HepG2 (cell line): Measurements from ENCODE around the gene RABEP2. TPM values are rescaled to one million over a fixed set of nuclear protein-coding genes. Genes with fewer than 3 reads are reported as not detected.

Experiments used
- ATAC-seq: fragments of 200-7000 bp; cut with Tn5 transposase; 3 replicates; pipeline ENCODE4 v1.9.1; 2020; ENCODE audit warnings: mild to moderate bottlenecking, moderate library complexity
- BruUV-seq: library from RNA; stranded (reverse); fragments of 400-500 nt; replicated peaks from 2 replicates; lab custom pipeline; 2021; lab: Mats Ljungman, UMichigan
- CTCF ChIA-PET: fragments of 300-600 bp; formaldehyde crosslinking; extraction: SDS; loops from one replicate; lab custom pipeline; 2021; ENCODE audit warnings: low total read pairs, inconsistent platforms, low intra/inter-chr PET ratio; lab: Yijun Ruan, JAX
- POLR2A ChIA-PET: fragments of 350-600 bp; sonication (Branson Sonifier 250); formaldehyde crosslinking; loops from one replicate; lab custom pipeline; 2020; ENCODE audit warnings: antibody characterized with exemption, inconsistent platforms; lab: Yijun Ruan, JAX
- DNase-seq: peaks from one replicate; pipeline ENCODE4 v3.0.0-alpha.2; 2015; ENCODE audit warnings: low spot score
- FAIRE-seq: peaks from 3 replicates; lab custom pipeline; 2011; peaks lifted over from hg19 to GRCh38; lab: Jason Lieb, UNC
- H2AFZ ChIP-seq: one replicate; pipeline ENCODE4 v1.6.1; 2011; ENCODE audit warnings: low read length, inconsistent platforms
- H3K27ac ChIP-seq: fragments of 300-600 bp; 3 replicates; pipeline ENCODE4 v1.8.0; 2011; ENCODE audit warnings: mixed run types, mild to moderate bottlenecking, mixed read lengths, low read length, inconsistent platforms; ENCODE audit not compliant: insufficient read depth; ENCODE audit errors: extremely low read length
- H3K27me3 ChIP-seq, 2 experiments: fragments of 200-600 bp in 1 of 2; 2 replicates in 1 of 2; 3 replicates in 1 of 2; pipeline versions ENCODE4 v1.6.0 to v1.8.0; 2011; ENCODE audit warnings: low read length in 2 of 2, mild to moderate bottlenecking in 2 of 2, moderate library complexity in 2 of 2, inconsistent platforms in 1 of 2; ENCODE audit not compliant: insufficient read depth in 2 of 2, control insufficient read depth in 1 of 2
- H3K36me3 ChIP-seq, 2 experiments: fragments of 200-600 bp in 1 of 2; replicated peaks in 1 of 2; 2 replicates in 1 of 2; 3 replicates in 1 of 2; pipeline versions ENCODE4 v1.5.1 to v1.8.0; 2011; ENCODE audit warnings: low read length in 2 of 2, inconsistent platforms in 1 of 2; ENCODE audit not compliant: insufficient read depth in 2 of 2, control insufficient read depth in 1 of 2
- H3K4me1 ChIP-seq: 2 replicates; pipeline ENCODE4 v1.5.1; 2012; ENCODE audit warnings: low read length, inconsistent platforms; ENCODE audit not compliant: insufficient read depth
- H3K4me2 ChIP-seq: 2 replicates; pipeline ENCODE4 v1.6.0; 2011; ENCODE audit warnings: low read depth, low read length, inconsistent platforms
- H3K4me3 ChIP-seq, 3 experiments: fragments of 200-600 bp in 1 of 3; sonication (generic), shearing (Covaris generic) in 1 of 3; replicated peaks in 1 of 3; 2 replicates each; pipeline ENCODE4 v1.5.1; 2011 to 2016; ENCODE audit warnings: low read length in 3 of 3, inconsistent platforms in 2 of 3, low read depth in 2 of 3, mild to moderate bottlenecking in 2 of 3, control low read depth in 1 of 3, mixed read lengths in 1 of 3; ENCODE audit not compliant: insufficient read depth in 1 of 3
- H3K79me2 ChIP-seq: one replicate; pipeline ENCODE4 v1.6.1; 2011; ENCODE audit warnings: low read length, inconsistent platforms; ENCODE audit not compliant: insufficient read depth
- H3K9ac ChIP-seq: 2 replicates; pipeline ENCODE4 v1.6.0; 2011; ENCODE audit warnings: mild to moderate bottlenecking, low read depth, low read length, inconsistent platforms; ENCODE audit not compliant: insufficient read depth
- H3K9me3 ChIP-seq: 2 replicates; pipeline ENCODE4 v1.5.1; 2012; ENCODE audit warnings: mild to moderate bottlenecking, low read length
- H4K20me1 ChIP-seq: 2 replicates; pipeline ENCODE4 v1.6.0; 2011; ENCODE audit warnings: inconsistent platforms, mild to moderate bottlenecking, low read length, moderate library complexity; ENCODE audit not compliant: insufficient read depth
- AHDC1 ChIP-seq: sonication (generic); formaldehyde crosslinking; IDR thresholded peaks from 2 replicates; pipeline ENCODE4 v1.5.1; 2020; ENCODE audit warnings: mild to moderate bottlenecking, missing genetic modification reagents, borderline replicate concordance
- ARNTL ChIP-seq: sonication (generic); formaldehyde crosslinking; IDR thresholded peaks from 2 replicates; pipeline ENCODE4 v1.4.0; 2020; ENCODE audit warnings: mild to moderate bottlenecking, missing genetic modification reagents
- CHD4 ChIP-seq: fragments of 200-600 bp; sonication (generic); IDR thresholded peaks from 2 replicates; pipeline ENCODE4 v1.7.0; 2017; ENCODE audit warnings: mild to moderate bottlenecking, low read length, borderline replicate concordance
- EEA1 ChIP-seq: sonication (generic); formaldehyde crosslinking; IDR thresholded peaks from 2 replicates; pipeline ENCODE4 v1.5.1; 2020; ENCODE audit warnings: mild to moderate bottlenecking, missing genetic modification reagents, borderline replicate concordance
- ESRRA ChIP-seq: sonication (generic); formaldehyde crosslinking; IDR thresholded peaks from 2 replicates; pipeline ENCODE4 v1.5.1; 2020; ENCODE audit warnings: mild to moderate bottlenecking, low read depth, missing genetic modification reagents
- KAT2B ChIP-seq: fragments of 150-350 bp; IDR thresholded peaks from 2 replicates; pipeline ENCODE4 v1.6.1; 2014; ENCODE audit warnings: low read depth, low read length, borderline replicate concordance
- KDM2A ChIP-seq: sonication (generic); formaldehyde crosslinking; IDR thresholded peaks from 2 replicates; pipeline ENCODE4 v1.4.0; 2020; ENCODE audit warnings: low read depth, missing genetic modification reagents, borderline replicate concordance
- NCOR1 ChIP-seq: fragments of 200-600 bp; sonication (generic); IDR thresholded peaks from 2 replicates; pipeline ENCODE4 v1.7.0; 2017; ENCODE audit warnings: antibody characterized with exemption, low read length, borderline replicate concordance
- NONO ChIP-seq, 2 experiments: fragments of 450-650 bp in 1 of 2; sonication (generic) in 1 of 2; formaldehyde crosslinking in 1 of 2; IDR thresholded peaks in 1 of 2; conservative IDR thresholded peaks in 1 of 2; 2 replicates each; pipeline versions ENCODE4 v1.6.1 to v1.8.0; 2017 to 2022; ENCODE audit warnings: mild to moderate bottlenecking in 1 of 2, missing genetic modification reagents in 1 of 2, moderate library complexity in 1 of 2
- PHF5A ChIP-seq: IDR thresholded peaks from one replicate; pipeline ENCODE4 v1.6.1; 2018; ENCODE audit warnings: low read depth, missing genetic modification reagents; ENCODE audit not compliant: unreplicated experiment
- PPARG ChIP-seq: conservative IDR thresholded peaks from 2 replicates; pipeline ENCODE4 v1.6.1; 2016; ENCODE audit warnings: missing biosample characterization, missing genetic modification reagents
- PTBP1 ChIP-seq: fragments of 200-400 bp; formaldehyde crosslinking; IDR thresholded peaks from 2 replicates; pipeline ENCODE4 v1.6.1; 2018; ENCODE audit warnings: low read length, low read depth; ENCODE audit not compliant: poor library complexity, severe bottlenecking
- SPEN ChIP-seq: sonication (generic); formaldehyde crosslinking; IDR thresholded peaks from 2 replicates; pipeline ENCODE4 v1.5.1; 2020; ENCODE audit warnings: low read depth, mild to moderate bottlenecking, missing genetic modification reagents
- THYN1 ChIP-seq: sonication (generic); formaldehyde crosslinking; IDR thresholded peaks from 2 replicates; pipeline ENCODE4 v1.8.1; 2023; ENCODE audit warnings: low read depth, mild to moderate bottlenecking, moderate library complexity, missing genetic modification reagents, borderline replicate concordance
- ZBTB21 ChIP-seq: sonication (generic); formaldehyde crosslinking; IDR thresholded peaks from 2 replicates; pipeline ENCODE4 v1.4.0; 2020; ENCODE audit warnings: missing genetic modification reagents
- ZBTB38 ChIP-seq: sonication (generic); formaldehyde crosslinking; IDR thresholded peaks from 2 replicates; pipeline ENCODE4 v1.5.1; 2020; ENCODE audit warnings: mild to moderate bottlenecking, missing genetic modification reagents
- ZFAT ChIP-seq: sonication (generic); formaldehyde crosslinking; conservative IDR thresholded peaks from 2 replicates; pipeline ENCODE4 v1.8.1; 2023; ENCODE audit warnings: missing genetic modification reagents, inconsistent platforms
- ZNF264 ChIP-seq: sonication (generic); formaldehyde crosslinking; IDR thresholded peaks from 2 replicates; pipeline ENCODE4 v1.4.0; 2020; ENCODE audit warnings: missing genetic modification reagents
- ZNF292 ChIP-seq: sonication (generic); formaldehyde crosslinking; IDR thresholded peaks from 2 replicates; pipeline ENCODE4 v1.8.1; 2022; ENCODE audit warnings: mild to moderate bottlenecking, low read depth, missing genetic modification reagents, borderline replicate concordance
- ZNF329 ChIP-seq: sonication (generic); formaldehyde crosslinking; IDR thresholded peaks from 2 replicates; pipeline ENCODE4 v1.9.0; 2021; ENCODE audit warnings: low read depth, mild to moderate bottlenecking, missing genetic modification reagents
- WGBS: methylation state at CpG from one replicate; pipeline ENCODE4 v1.1.6; 2017; ENCODE audit warnings: low lambda C conversion rate; 5-methylcytosine and 5-hydroxymethylcytosine counted together
- in situ Hi-C: cut with HindIII; loops from 2 replicates; pipeline ENCODE4 v1.10.0; 2017; ENCODE audit warnings: low pct_unique_long_range_greater_than_20kb; ENCODE audit not compliant: extremely low pct_ligation_motif_present
- intact Hi-C: fragments of 100-400 bp; cut with micrococcal nuclease; formaldehyde crosslinking; loops from one replicate; pipeline ENCODE4 v1.10.0; 2022; ENCODE audit not compliant: unreplicated experiment
- polyA plus RNA-seq, 8 experiments: library from polyadenylated mRNA; depleted of rRNA in 3 of 8; stranded (reverse) in 7 of 8; unstranded in 1 of 8; fragments of >200 nt; fragmentation: Illumina TruSeq in 4 of 8; extraction: Trizol in 4 of 8; gene quantifications; 2 replicates each; pipeline versions ENCODE4 v1.2.1 to v1.2.3, GENCODE V29; 2011 to 2016; ENCODE audit warnings: low read depth in 4 of 8, missing spikeins in 1 of 8, mixed read lengths in 1 of 8; ENCODE audit not compliant: insufficient read depth in 1 of 8
- total RNA-seq, 5 experiments: library from RNA; depleted of rRNA; stranded (reverse); fragments of >200 nt; fragmentation: Illumina TruSeq; extraction: Trizol; gene quantifications; 2 replicates each; pipeline ENCODE4 v1.2.3, GENCODE V29; 2016; ENCODE audit warnings: low read depth in 1 of 5

RABEP2 gene
- total and polyA plus RNA-seq, 2 of the 13 experiments (the other 11 are each of a cell fraction or from before 2014, with no cell fraction given) = 10.8 to 18.4 TPM

DNA sequence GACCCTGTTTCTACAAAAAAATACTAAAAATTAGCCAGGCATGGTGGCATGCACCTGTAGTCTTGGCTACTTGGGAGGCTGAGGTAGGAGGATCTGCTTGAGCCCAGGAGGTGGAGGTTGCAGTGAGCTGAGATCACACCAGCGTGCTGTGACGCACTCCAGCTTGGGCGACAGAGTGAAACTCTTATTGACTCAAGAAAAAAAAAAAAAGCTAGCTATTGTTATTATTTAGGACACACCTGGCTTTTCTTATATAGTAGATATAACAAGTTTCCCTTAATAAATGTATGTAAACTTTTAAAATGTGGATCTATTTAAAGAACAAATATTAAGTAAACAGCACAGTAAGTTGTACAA lies 1.8 kb downstream of the RABEP2 start:
- in situ Hi-C loops = no loop called here
- DNase-seq (no peak), ATAC-seq (no peak), FAIRE-seq (no peak)
- H3K4me3 ChIP-seq = peak overlapping the region; percentile 84 to 99 (median 87); a peak in 4 of 6 replicates
- no peaks in the 10 kb centered on the region; the same call in 1 of the 2 replicates for H4K20me1 ChIP-seq
- H3K36me3 ChIP-seq = peaks cover 6 to 11% of the 10 kb centered on the region in 2 experiments; a peak in 3 of 5 replicates
- ChIA-PET POLR2A (interaction anchor here (0.7 to 5.7 kb wide), 14 partner anchors 8 to 101 kb away, joined by 3 to 77 read pairs (median 8); partner anchors contain the start of genes ATXN2L, NFATC2IP, SH2B1 and TUFM), CTCF (interaction anchor here (0.7 to 3.9 kb wide), 2 partner anchors 22 to 50 kb away, joined by 3 to 8 read pairs; no protein-coding TSS in a partner anchor)
- WGBS = 22% methylated on average over 3 of the region's 3 CpGs
- H3K9me3 ChIP-seq = no peaks in the 10 kb centered on the region
- no peaks in the 10 kb centered on the region for H3K27me3 ChIP-seq
- intact Hi-C loops = loop anchor here (1.0 to 2.0 kb wide), 2 partner anchors 14 to 22 kb away; no protein-coding TSS in a partner anchor
- no peaks in the 10 kb centered on the region for H3K79me2 ChIP-seq
- BruUV-seq = no TSS peak
- peak overlapping the region; percentile 89 for H3K27ac ChIP-seq
- H3K4me1 ChIP-seq = peaks cover 58% of the 10 kb centered on the region
- H3K4me2 ChIP-seq = peak overlapping the region; percentile 98
- H3K9ac ChIP-seq = peak overlapping the region; percentile 52
- no peak overlapping the region for H2AFZ ChIP-seq
- TF ChIP-seq EEA1 (CRISPR knock-in tag) (no peak), KDM2A (CRISPR knock-in tag) (0 out of 2 replicates have a peak, but pooled peaks have one; percentile 10), PTBP1 (no peak), ZNF264 (no peak), AHDC1 (CRISPR knock-in tag) (0 out of 2 replicates have a peak, but pooled peaks have one; percentile 0), ZBTB38 (CRISPR knock-in tag) (no peak), ZBTB21 (CRISPR knock-in tag) (peak; percentile 68; the same call in 1 of the 2 replicates), NONO (IDR thresholded peaks at IDR 0.05) (no peak), NONO (CRISPR knock-in tag; conservative IDR thresholded peaks at IDR 0.05) (0 out of 2 replicates have a peak, but pooled peaks have one; percentile 47), ZNF329 (CRISPR knock-in tag) (no peak), ZFAT (CRISPR knock-in tag) (no peak), NCOR1 (no peak), ARNTL (no peak), PPARG (CRISPR knock-in tag) (no peak), ESRRA (CRISPR knock-in tag) (no peak), THYN1 (no peak), PHF5A (no peak), KAT2B (no peak), CHD4 (peak; percentile 55), SPEN (CRISPR knock-in tag) (0 out of 2 replicates have a peak, but pooled peaks have one; percentile 48), ZNF292 (CRISPR knock-in tag) (peak; percentile 45; the same call in 1 of the 2 replicates)
